GM12891 (cell line): ENCODE results near the gene NPM1.

Source experiments
- POLR2A ChIP-seq: IDR thresholded peaks from 2 replicates; pipeline ENCODE4 v1.6.1; 2011; ENCODE audit warnings: low read depth, low read length, control low read depth
- POU2F2 ChIP-seq: IDR thresholded peaks from 2 replicates; pipeline ENCODE4 v1.6.1; 2011; ENCODE audit warnings: low read depth, mild to moderate bottlenecking, control low read depth, low read length, moderate library complexity
- SPI1 ChIP-seq: IDR thresholded peaks from 2 replicates; pipeline ENCODE4 v1.6.1; 2011; ENCODE audit warnings: low read depth, low read length, control low read depth

GRCh38 chr5:171344936-171345608 lies 42.6 kb upstream of the NPM1 start:
- TF ChIP-seq POLR2A (no peak), POU2F2 (no peak), SPI1 (no peak)
